Lung (tissue), 12 donors: ENCODE results near the gene NNT. TPM values are rescaled to one million over a fixed set of nuclear protein-coding genes. Genes with fewer than 3 reads are reported as not detected.

Experiments used
- ATAC-seq: fragments of 200-7000 bp; cut with Tn5 transposase; one replicate; pipeline ENCODE4 v1.9.1; 2020; ENCODE audit warnings: moderate number of reproducible peaks; ENCODE audit not compliant: insufficient read depth, low FRiP score
- DNase-seq, 3 donors: peaks; one replicate each; pipeline ENCODE4 v3.0.0-alpha.2; 2013 to 2017
- H3K27ac ChIP-seq, 2 donors: one replicate each; pipeline ENCODE4 v1.5.1; 2013; ENCODE audit warnings: mild to moderate bottlenecking in 2 of 2, moderate library complexity in 2 of 2, control low read depth in 1 of 2, inconsistent platforms in 1 of 2, low read depth in 1 of 2, low read length in 1 of 2
- H3K27me3 ChIP-seq, 3 donors: one replicate each; pipeline ENCODE4 v1.5.1; 2013; ENCODE audit warnings: low read length in 2 of 3; ENCODE audit not compliant: control insufficient read depth in 3 of 3, insufficient read depth in 3 of 3
- H3K36me3 ChIP-seq, 4 donors: one replicate each; pipeline ENCODE4 v1.5.1; 2013; ENCODE audit warnings: low read length in 4 of 4, mild to moderate bottlenecking in 1 of 4, moderate library complexity in 1 of 4; ENCODE audit not compliant: control insufficient read depth in 4 of 4, insufficient read depth in 4 of 4
- H3K4me1 ChIP-seq, 5 donors: one replicate each; pipeline ENCODE4 v1.5.1; 2013; ENCODE audit warnings: low read length in 5 of 5, mild to moderate bottlenecking in 2 of 5, moderate library complexity in 1 of 5; ENCODE audit not compliant: control insufficient read depth in 5 of 5, insufficient read depth in 5 of 5
- H3K4me3 ChIP-seq: one replicate; pipeline ENCODE4 v1.5.1; 2013; ENCODE audit warnings: mild to moderate bottlenecking, control low read depth, moderate library complexity
- H3K9ac ChIP-seq, 2 donors: one replicate each; pipeline ENCODE4 v1.5.1; 2013; ENCODE audit warnings: low read length in 2 of 2, control low read depth in 1 of 2; ENCODE audit not compliant: insufficient read depth in 1 of 2
- H3K9me3 ChIP-seq, 4 donors: one replicate each; pipeline ENCODE4 v1.5.1; 2013; ENCODE audit warnings: low read length in 3 of 4, mild to moderate bottlenecking in 1 of 4, moderate library complexity in 1 of 4; ENCODE audit not compliant: control insufficient read depth in 4 of 4, insufficient read depth in 3 of 4
- CTCF ChIP-seq: IDR thresholded peaks from 2 replicates; pipeline ENCODE4 v1.5.1; 2012; ENCODE audit warnings: mild to moderate bottlenecking; ENCODE audit errors: control extremely low read depth, extremely low read depth
- WGBS, 2 donors: extraction: QIAGEN DNeasy Blood & Tissue Kit; methylation state at CpG; one replicate each; pipeline ENCODE4 v1.1.7; 2013; 5-methylcytosine and 5-hydroxymethylcytosine counted together
- polyA plus RNA-seq, 2 donors: library from polyadenylated mRNA; stranded (reverse); fragments of 200-250 nt; gene quantifications; one replicate each; pipeline ENCODE4 v1.2.1, GENCODE V29; 2013
- total RNA-seq, 2 donors: library from RNA; depleted of rRNA in 1 of 2; stranded (reverse); fragments of >200 nt in 1 of 2; gene quantifications; one replicate each; pipeline ENCODE4 v1.2.1, GENCODE V29; 2014 to 2021
- donor health status: control.
- donor health status: control.
- donor health status: Bipolar disorder and iron deficiency.
- donor health status: healthy.
- donor health status: DM: yes; HTN: yes; CAD: no.

NNT gene
- total and polyA plus RNA-seq, 4 donors, result 8.5 to 96.9 (median 35.0) TPM

GRCh38 chr5:43631182-43631910, 28.4 kb downstream of the NNT start:
- Histone ChIP-seq H3K9ac (no peak overlapping the region), H3K4me1 (peaks cover 0 to 36% (median 0%) of the 10 kb centered on the region in 5 donors), H3K9me3 (no peaks in the 10 kb centered on the region), H3K27me3 (no peaks in the 10 kb centered on the region), H3K27ac (peak overlapping the region in 1 of 2 donors; percentile 38), H3K36me3 (peaks cover 0 to 15% (median 10%) of the 10 kb centered on the region in 4 donors), H3K4me3 (no peak overlapping the region)
- TF ChIP-seq CTCF, result peak; percentile 32
- DNase-seq, result peak; percentile 52 to 91 (median 88)
- ATAC-seq, result peak; percentile 86
- 60 to 66% methylated on average over 5 of the region's 5 CpGs for WGBS, 2 donors

- Histone ChIP-seq H3K27me3 (no peaks in the 10 kb centered on the region), H3K9ac (no peak overlapping the region), H3K4me1 (peaks cover 0 to 36% (median 0%) of the 10 kb centered on the region in 5 donors), H3K9me3 (no peaks in the 10 kb centered on the region), H3K27ac (no peak overlapping the region), H3K36me3 (peaks cover 0 to 15% (median 11%) of the 10 kb centered on the region in 4 donors), H3K4me3 (no peak overlapping the region)
- no peak for TF ChIP-seq CTCF
- no peak for DNase-seq
- WGBS, 2 donors, result 49 to 65% methylated on average over 2 of the region's 2 CpGs
- ATAC-seq, result no peak
These were observed 31.6 kb downstream of the NNT start for GRCh38 chr5:43634621-43635020.

GRCh38 chr5:43635374-43635773, 32.4 kb downstream of the NNT start:
- no peaks in the 10 kb centered on the region for H3K9me3 ChIP-seq
- DNase-seq (no peak), ATAC-seq (no peak)
- no peak overlapping the region for H3K9ac ChIP-seq
- no peaks in the 10 kb centered on the region for H3K27me3 ChIP-seq
- TF ChIP-seq CTCF, result no peak
- no peak overlapping the region for H3K4me3 ChIP-seq
- peaks cover 0 to 15% (median 11%) of the 10 kb centered on the region in 4 donors for H3K36me3 ChIP-seq
- H3K27ac ChIP-seq, result peak overlapping the region in 1 of 2 donors; percentile 77
- peaks cover 0 to 36% (median 0%) of the 10 kb centered on the region in 5 donors for H3K4me1 ChIP-seq
